GM21367 (cell line): ENCODE data around the gene NKD1.
"Not testable (repeated sequence)": the region's sequence is repeated elsewhere in the genome, so short reads cannot be mapped to it uniquely, and the experiment has no call there.

Experiments
- ATAC-seq: cut with Tn5 transposase; IDR thresholded peaks from one replicate; pipeline ENCODE4 v1.9.1; 2021; ENCODE audit not compliant: unreplicated experiment

Gene NKD1, protein sequence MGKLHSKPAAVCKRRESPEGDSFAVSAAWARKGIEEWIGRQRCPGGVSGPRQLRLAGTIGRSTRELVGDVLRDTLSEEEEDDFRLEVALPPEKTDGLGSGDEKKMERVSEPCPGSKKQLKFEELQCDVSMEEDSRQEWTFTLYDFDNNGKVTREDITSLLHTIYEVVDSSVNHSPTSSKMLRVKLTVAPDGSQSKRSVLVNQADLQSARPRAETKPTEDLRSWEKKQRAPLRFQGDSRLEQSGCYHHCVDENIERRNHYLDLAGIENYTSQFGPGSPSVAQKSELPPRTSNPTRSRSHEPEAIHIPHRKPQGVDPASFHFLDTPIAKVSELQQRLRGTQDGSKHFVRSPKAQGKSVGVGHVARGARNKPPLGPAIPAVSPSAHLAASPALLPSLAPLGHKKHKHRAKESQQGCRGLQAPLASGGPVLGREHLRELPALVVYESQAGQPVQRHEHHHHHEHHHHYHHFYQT

DNA sequence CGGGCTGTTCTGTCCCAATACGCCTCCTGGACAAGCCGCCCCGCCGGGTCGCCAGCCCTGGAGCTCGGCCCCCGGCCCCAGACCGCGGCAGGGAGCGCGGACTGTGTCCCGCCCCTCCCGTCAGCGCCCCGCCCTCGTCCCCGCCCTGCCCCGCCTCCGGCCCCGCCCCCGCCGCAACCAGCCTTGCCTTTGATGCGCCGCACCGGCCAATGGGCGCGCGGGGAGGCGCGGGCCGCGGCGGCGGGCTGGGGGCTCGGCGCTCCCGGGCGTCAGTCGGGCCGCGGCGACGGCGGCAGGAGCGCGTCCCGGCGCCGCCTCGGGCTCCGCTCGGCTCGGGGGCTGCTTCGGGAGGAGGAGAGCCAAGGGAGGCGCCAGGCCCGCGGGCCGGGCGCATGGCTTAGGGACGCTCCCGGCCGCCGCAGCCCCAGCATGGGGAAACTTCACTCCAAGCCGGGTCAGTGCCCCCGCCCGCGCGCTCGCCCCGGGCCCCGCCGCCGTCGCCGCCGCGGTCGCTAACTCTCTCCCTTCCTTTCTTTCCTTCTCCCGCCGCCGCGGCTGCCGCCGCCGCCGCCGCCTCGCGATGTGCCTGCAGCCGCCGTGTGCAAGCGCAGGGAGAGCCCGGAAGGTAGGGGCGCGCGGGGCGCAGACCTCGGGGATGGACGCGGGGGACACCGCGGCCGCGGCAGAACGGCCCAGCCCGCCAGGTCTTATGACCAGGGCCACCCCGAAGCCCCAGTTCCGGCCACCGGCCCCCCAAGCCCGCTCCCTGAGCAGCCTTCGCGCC, at the start of gene NKD1:
NKD1 (plus strand) TSS at position 272 of the 784 bp plus-strand sequence; CDS start at position 430, 158 bp downstream.
- ATAC-seq, result peak; percentile 59

DNA sequence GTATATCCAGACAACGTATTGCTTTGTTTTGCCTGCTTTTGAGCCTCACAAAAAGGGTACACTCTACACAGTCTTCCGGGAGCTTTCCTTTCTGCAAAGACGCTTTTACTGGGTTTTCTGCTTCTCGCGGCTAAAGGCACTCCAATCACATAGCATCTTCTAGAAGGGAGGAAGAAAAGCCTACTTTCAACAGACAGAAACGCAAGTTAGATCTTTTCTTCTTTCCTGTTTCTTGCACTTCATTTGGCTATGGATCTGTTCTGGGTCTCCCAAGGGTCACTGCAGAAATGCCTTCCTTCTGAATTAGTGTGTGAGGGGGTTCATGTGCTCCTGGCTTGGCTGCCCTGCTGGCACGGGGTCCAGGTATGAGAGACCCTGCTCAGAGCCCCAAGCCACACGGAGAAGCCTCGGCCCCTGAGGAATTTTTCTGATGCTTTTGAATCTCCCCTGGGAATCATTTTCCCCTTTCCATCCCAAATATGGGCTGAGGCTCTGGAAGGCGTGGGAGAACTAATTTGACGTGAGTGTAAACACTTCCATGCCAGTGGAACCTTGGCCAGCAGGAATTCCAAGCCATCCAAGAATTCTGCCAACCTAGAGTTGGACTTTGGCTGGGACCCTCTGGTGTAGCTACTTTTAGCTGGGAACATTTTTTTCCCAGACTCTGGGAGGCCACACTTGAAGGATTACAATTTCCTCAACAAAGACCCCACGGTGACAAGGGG, 49.6 kb upstream of the NKD1 start:
- no peak for ATAC-seq

DNA sequence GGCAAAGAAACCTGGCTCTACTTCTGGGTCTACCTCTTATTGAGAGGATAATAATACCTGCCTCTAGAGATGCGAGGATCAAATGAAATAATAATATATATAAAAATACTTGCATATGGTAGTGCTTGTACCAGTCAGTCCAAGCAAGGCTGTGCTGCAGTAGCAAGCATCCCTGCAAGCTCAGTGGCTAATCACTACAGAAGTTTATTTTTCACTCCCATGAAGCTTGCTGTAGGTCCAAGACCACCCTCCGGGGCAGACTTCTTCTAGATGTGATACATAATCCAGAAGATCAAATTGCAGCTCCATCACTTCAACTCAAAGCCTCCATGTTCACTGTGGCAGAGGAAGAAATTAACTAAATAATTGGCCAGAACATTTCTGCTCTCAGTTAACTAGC, 48.9 kb upstream of the NKD1 start:
- ATAC-seq, result no peak

DNA sequence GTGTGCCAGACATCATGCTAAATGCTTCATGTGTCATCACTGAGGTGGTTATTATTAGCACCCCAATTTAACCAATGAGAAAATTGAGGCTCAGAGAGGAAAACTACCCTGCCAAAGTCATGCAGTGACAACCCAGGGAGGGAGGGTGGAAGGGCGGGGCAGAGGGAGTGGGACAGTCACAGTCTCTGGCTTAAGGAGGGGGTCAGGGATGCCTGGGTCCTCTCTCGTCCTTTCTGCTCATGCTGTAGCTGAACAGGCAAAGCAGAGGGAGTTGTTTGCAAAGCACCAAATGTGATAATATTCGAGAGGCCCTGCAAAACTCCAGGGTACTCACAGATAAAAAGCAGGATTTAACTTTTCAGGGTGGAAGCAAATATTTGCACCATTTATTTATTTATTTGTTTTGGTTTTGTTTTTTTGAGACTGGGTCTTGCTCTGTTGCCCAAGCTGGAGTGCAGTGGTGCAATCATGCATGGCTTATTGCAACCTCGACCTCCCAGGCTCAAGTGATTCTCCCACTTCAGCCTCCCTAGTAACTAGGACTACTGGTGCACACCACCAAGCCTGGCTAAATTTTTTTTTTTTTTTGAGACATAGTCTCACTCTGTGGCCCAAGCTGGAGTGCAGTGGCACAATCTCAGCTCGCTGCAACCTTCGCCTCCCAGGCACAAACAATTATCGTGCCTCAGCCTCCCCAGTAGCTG, 47.9 kb upstream of the NKD1 start:
- no peak for ATAC-seq

DNA sequence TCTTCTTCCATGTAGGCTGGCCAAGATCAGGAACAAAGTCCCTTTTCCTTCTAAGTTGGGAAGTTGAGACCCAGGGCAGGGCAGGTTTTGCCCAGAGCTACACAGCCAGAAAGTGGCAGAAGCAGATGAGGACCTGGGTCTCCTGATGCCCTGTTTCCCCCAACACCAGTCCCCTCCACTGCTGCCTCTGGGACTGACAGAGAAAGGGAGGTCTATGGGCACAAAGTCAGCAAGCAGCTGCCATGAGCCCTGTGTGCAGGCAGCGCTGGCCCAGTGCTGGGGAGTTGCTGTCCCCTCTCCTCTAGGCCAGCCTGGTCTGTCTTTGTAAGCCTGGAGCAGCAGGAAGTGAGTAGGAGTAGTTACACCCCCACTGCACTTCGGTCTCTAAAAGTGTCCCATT, 46.9 kb upstream of the NKD1 start:
- no peak for ATAC-seq

DNA sequence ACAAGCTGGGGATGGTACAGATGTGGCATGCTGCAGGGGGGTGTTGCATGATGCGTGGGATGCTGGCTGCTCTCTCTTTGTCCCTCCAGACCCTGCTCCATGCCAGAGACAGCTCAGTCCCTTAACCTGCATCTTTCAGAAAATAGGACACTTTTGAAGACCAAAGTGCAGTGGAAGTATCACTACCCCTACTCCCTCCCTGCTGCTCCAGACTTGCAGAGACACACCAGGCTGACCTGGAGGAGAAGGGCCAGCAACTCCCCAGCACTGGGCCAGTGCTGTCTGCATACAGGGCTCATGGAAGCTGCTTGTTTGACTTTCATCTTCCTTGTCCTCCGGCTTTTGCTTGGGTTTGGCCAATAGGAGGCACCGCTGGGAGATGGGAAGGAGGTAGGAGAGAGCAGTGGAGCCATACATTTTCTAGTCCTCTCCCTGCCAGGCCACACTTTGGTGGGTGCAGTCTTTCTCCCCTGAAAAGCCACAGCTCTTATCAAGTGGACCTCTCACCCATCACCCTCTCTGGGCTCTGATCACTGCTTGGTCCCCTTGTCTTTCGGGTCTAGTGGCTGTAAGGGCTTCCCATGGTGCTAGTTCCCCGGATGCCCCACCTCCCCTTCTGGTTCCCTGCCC, 46.1 kb upstream of the NKD1 start:
- no peak for ATAC-seq

DNA sequence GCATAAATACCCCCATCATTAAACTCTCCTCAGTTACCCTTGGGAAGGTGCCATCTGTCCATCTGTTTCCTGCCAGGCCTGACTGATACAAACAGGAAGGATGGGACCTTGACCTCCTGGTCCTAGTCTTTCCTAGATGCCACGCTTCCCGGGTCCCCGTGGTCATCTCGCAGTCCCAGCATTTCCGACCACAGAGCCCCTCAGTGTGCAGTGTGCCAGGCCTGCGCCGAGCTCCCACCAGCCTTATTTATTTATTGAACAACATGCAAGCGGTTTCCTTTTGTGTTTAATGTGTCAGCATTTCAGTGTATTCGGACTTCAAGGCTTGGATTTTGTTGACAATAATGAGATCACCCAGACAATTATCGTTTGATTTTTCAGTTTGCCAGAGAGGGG, 45.6 kb upstream of the NKD1 start:
- ATAC-seq, result no peak

DNA sequence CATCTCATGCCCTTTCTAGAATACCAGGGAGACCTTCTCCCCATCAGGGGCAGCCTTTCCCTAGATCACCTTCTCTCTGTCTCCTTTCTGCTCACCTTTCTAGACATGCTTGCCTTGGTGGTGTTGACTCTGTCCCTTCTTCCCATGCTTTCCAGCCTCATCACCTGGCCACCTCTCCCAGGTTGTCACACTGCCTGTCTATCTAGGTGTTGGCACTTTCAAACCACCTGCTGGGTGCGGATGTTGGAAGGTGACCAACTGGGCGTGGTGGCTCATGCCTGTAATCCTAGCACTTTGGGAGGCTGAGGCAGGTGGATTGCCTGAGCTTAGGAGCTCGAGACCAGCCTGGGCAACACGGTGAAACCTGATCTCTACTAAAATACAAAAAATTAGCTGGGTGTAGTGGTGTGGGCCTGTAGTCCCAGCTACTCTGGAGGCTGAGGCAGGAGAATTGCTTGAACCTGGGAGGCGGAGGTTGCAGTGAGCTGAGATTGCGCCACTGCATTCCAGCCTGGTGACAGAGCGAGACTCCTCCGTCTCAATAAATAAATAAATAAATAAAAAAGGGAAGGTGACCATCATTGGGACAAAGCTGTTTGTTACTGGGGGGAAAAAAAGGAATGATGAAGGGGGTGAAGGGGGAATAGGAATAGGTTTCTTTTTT, 44.2 kb upstream of the NKD1 start:
- not testable (repeated sequence) for ATAC-seq

DNA sequence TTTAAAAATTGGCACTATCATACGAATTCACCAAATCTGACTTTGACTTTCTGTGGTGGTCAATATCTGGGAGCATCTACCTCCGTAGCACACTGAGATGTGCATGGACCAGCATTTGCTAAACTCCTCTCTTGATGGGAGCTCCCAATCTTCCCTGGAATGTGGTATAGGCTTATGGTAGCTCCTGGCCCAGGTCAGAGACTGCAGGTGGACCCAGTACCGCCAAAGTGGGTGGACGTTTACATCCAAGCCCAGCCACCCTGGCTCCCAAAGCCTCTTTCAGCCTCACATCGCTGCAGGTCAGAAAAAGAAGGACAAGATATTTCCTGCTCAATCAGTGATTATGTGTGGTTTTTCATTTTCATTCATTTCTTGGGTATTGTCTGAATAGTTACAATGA, 43.1 kb upstream of the NKD1 start:
- ATAC-seq, result no peak

DNA sequence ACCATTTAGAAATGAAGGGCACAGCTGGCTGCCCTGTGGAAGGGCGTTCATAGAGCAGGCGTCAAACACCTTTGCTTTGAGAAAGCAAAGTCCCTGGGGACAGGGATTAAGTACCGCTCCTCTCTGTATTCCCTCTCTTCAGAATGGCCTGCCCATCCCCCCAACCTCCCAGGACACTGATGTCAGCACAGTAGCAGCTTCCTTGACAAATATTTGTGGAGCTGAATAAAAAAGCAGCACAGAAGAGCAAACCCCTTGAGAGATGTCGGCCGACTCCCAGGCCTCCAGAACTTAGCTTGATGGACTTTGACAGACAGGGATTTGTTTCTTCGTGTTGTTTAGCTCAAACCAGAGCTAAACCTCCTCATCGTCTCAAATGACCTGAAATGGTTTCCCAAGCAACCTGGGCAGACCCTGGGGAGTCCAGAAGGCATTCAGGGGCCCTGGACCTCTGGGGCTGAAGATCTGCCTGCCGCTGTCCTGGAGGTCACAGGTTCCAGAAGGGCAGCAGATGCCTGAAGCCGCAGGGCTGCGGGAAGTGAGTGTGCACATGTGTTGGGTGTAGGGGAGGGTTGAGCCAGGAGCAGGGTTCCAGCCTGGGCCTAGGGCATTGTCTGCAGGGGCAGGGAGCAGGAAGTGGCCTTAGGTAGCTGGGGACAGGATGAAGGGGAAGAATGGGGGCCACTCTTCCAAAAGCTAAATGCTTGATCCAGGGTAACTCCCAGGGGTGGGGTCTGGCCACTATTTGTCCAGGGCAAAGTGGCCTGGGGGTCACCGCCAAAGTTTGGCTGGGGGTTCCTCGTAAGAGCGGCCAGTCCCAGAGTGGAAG, 42.3 kb upstream of the NKD1 start:
- no peak for ATAC-seq

DNA sequence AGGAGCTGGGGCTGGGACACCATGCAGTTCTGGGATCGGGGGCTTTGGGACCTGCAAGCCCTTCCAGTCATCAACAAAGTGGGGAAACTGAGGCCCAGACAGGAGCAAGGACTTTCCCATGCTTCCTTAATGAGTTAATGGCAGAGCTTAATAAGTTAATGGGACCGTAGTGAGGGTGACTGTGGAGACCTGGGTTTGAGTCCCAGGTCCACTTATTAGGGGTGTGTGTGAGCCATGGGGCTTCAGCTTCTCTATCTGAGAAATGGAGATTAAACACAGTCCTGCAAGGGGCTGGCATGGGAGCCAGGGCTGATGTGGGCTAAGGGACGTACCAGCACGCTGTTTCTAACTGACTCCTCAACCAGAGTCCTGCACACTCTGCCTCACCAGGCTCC, 41.7 kb upstream of the NKD1 start:
- no peak for ATAC-seq

DNA sequence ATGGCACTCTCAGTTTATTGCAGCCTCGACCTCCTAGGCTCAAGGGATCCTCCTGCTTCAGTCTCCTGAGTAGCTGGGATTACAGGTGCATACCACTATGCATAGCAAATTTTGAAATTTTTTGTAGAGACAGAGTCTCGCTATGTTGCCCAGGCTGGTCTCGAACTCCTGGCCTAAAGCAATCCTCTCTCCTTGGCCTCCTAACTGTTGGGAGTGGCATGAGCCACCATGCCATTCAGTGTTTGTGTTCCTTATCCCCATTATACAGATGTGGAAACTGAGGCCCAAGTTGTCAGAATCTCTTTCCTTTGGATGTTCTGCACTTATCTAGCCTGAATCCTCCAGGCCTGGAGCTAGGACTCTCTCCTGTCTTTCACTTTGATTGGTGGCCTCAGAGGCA, 40.8 kb upstream of the NKD1 start:
- no peak for ATAC-seq

DNA sequence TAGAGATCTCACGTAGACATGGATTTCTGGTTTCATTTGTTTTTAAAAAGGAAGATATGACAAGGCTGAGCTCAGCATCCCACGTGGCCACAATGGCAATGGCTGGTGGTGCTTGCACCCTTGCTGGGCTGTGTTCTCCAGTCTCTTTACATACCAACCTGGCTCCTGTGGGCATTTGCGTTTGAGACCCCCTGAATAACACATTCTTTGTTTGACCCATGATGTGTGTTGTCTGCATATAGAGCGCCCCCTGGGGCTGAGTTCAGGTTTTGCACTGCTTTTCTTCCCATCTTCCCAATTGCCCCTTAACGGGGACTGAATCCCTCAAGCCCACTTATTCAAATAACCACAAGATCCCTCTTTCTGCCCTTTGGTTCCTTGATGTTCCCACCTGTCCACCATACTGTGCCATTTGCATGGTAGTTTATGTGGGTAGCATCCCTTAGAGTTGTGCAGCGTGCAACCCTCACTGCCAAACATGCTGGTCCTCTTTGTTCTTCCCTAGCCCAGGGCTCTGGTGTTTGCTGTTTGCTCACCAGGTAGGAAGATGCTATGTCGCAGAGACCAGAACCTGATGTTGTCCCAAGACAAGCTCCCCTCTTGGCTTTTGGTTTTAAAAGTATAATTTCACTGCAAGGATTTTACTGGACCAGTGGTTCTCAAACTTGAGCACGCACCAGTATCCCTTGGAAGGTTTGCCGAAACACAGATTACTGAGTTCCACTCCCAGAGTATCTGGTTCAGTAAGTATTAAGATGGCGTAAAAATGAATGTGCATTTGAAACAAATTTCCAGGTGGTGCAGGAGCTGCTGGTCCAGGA, 38.5 kb upstream of the NKD1 start:
- no peak for ATAC-seq

DNA sequence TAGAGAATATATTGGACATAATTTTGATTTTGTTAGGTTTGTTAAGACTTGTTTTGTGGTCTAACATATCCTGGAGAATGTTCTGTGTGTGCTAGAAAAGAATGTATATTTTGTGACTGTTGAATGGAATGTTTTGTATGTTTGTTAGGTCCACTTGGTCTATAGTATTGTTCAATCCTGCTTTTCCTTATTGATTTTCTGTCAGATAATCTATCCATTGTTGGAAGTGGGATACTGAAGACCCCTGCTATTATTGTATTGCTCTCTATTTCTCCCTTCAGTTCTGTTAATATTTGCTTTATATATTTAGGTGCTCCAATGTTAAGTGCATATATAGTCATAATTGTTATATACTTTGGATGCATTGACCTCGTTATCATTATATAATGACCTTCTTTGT, 33.0 kb upstream of the NKD1 start:
- no peak for ATAC-seq

DNA sequence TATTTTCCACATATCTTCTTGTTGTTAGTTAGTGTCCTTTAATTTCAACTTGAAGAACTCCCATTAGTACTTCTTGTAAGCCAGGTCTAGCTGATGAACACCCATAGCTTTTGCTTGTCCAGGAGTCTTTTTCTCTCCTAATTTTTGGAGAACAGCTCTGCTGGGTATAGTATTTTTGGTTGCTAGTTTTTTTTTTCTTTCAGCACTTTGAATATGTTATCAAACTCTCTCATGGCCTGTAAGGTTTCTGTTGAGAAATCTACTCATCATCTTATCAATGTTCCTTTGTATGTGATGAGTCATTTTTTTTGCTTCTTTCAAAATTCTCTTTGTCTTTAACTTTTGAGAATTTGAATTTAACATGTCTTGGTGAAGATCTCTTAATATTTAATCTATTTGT, 31.8 kb upstream of the NKD1 start:
- ATAC-seq, result no peak

DNA sequence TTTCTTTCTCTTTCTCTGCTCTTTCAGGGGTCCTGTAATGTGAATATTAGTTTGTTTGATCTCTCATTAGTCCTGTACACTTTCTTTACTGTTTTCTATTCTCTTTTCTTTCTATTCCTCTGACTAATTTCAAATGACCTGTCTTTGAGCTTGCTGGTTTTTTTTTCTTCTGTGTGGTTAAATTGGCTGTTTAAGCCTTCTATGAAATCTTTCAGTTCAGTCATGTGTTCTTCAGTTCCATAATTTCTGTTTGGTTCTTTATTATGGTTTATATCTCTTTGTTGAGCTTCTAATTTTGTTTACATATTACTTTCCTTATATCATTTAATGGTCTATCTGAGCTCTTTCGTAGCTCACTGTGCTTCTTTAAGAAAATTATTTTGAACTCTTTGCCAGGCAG, 31.3 kb upstream of the NKD1 start:
- no peak for ATAC-seq

DNA sequence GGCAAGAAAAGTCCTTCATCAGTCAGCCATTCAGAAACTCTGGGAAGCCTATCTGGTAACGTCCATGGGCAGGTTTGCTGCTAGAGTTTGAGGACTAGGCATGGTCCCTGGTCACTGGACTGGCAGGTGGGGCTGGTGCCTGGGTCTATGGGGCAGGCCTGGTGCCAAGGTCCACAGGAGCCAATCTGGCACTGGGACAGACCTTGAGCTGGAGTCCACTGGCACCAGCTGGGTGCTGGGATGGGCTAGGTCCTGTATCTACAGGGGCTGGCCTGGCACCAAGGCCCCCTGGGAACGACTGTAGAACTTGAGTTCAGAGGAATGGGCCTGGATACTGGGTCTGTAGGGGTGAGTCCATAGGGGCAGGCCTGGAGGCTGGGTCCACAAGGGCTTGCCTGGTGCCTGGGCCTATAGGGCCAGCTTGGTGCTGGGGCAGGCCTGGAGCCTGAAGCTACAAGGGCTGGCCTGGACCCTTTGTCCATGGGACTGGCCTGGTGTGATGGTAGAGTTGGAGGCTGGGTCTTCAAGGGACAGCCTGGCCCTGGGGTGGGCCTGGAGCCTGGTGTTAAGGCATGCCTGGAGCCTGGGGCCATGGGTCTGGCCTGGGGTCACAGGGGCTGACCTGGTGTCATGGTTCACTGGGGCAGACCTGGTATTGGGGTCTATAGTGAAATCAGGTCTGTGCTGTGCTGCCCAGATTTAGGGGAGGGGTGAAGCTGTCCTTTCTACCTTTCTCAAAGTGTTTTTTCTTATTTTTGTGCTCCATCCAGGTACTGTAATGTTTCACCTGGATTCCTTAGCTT, 30.5 kb upstream of the NKD1 start:
- no peak for ATAC-seq
